HepG2 (cell line): ENCODE data around the gene MICAL3. TPM values are rescaled to one million over a fixed set of nuclear protein-coding genes. Genes with fewer than 3 reads are reported as not detected.

Source experiments
- ATAC-seq: fragments of 200-7000 bp; cut with Tn5 transposase; 3 replicates; pipeline ENCODE4 v1.9.1; 2020; ENCODE audit warnings: mild to moderate bottlenecking, moderate library complexity
- BruUV-seq: library from RNA; stranded (reverse); fragments of 400-500 nt; replicated peaks from 2 replicates; lab custom pipeline; 2021; lab: Mats Ljungman, UMichigan
- CTCF ChIA-PET: fragments of 300-600 bp; formaldehyde crosslinking; extraction: SDS; loops from one replicate; lab custom pipeline; 2021; ENCODE audit warnings: low total read pairs, inconsistent platforms, low intra/inter-chr PET ratio; lab: Yijun Ruan, JAX
- POLR2A ChIA-PET: fragments of 350-600 bp; sonication (Branson Sonifier 250); formaldehyde crosslinking; loops from one replicate; lab custom pipeline; 2020; ENCODE audit warnings: antibody characterized with exemption, inconsistent platforms; lab: Yijun Ruan, JAX
- DNase-seq: peaks from one replicate; pipeline ENCODE4 v3.0.0-alpha.2; 2015; ENCODE audit warnings: low spot score
- FAIRE-seq: peaks from 3 replicates; lab custom pipeline; 2011; peaks lifted over from hg19 to GRCh38; lab: Jason Lieb, UNC
- H2AFZ ChIP-seq: one replicate; pipeline ENCODE4 v1.6.1; 2011; ENCODE audit warnings: low read length, inconsistent platforms
- H3K27ac ChIP-seq: fragments of 300-600 bp; 3 replicates; pipeline ENCODE4 v1.8.0; 2011; ENCODE audit warnings: mixed run types, mild to moderate bottlenecking, mixed read lengths, low read length, inconsistent platforms; ENCODE audit not compliant: insufficient read depth; ENCODE audit errors: extremely low read length
- H3K27me3 ChIP-seq, 2 experiments: fragments of 200-600 bp in 1 of 2; 2 replicates in 1 of 2; 3 replicates in 1 of 2; pipeline versions ENCODE4 v1.6.0 to v1.8.0; 2011; ENCODE audit warnings: low read length in 2 of 2, mild to moderate bottlenecking in 2 of 2, moderate library complexity in 2 of 2, inconsistent platforms in 1 of 2; ENCODE audit not compliant: insufficient read depth in 2 of 2, control insufficient read depth in 1 of 2
- H3K36me3 ChIP-seq, 2 experiments: fragments of 200-600 bp in 1 of 2; replicated peaks in 1 of 2; 2 replicates in 1 of 2; 3 replicates in 1 of 2; pipeline versions ENCODE4 v1.5.1 to v1.8.0; 2011; ENCODE audit warnings: low read length in 2 of 2, inconsistent platforms in 1 of 2; ENCODE audit not compliant: insufficient read depth in 2 of 2, control insufficient read depth in 1 of 2
- H3K4me1 ChIP-seq: 2 replicates; pipeline ENCODE4 v1.5.1; 2012; ENCODE audit warnings: low read length, inconsistent platforms; ENCODE audit not compliant: insufficient read depth
- H3K4me2 ChIP-seq: 2 replicates; pipeline ENCODE4 v1.6.0; 2011; ENCODE audit warnings: low read depth, low read length, inconsistent platforms
- H3K4me3 ChIP-seq, 3 experiments: fragments of 200-600 bp in 1 of 3; sonication (generic), shearing (Covaris generic) in 1 of 3; replicated peaks in 1 of 3; 2 replicates each; pipeline ENCODE4 v1.5.1; 2011 to 2016; ENCODE audit warnings: low read length in 3 of 3, inconsistent platforms in 2 of 3, low read depth in 2 of 3, mild to moderate bottlenecking in 2 of 3, control low read depth in 1 of 3, mixed read lengths in 1 of 3; ENCODE audit not compliant: insufficient read depth in 1 of 3
- H3K79me2 ChIP-seq: one replicate; pipeline ENCODE4 v1.6.1; 2011; ENCODE audit warnings: low read length, inconsistent platforms; ENCODE audit not compliant: insufficient read depth
- H3K9ac ChIP-seq: 2 replicates; pipeline ENCODE4 v1.6.0; 2011; ENCODE audit warnings: mild to moderate bottlenecking, low read depth, low read length, inconsistent platforms; ENCODE audit not compliant: insufficient read depth
- H3K9me3 ChIP-seq: 2 replicates; pipeline ENCODE4 v1.5.1; 2012; ENCODE audit warnings: mild to moderate bottlenecking, low read length
- H4K20me1 ChIP-seq: 2 replicates; pipeline ENCODE4 v1.6.0; 2011; ENCODE audit warnings: inconsistent platforms, mild to moderate bottlenecking, low read length, moderate library complexity; ENCODE audit not compliant: insufficient read depth
- ELF1 ChIP-seq: sonication (generic); formaldehyde crosslinking; IDR thresholded peaks from 2 replicates; pipeline ENCODE4 v1.4.0; 2020; ENCODE audit warnings: missing genetic modification reagents
- ELF4 ChIP-seq: sonication (generic); formaldehyde crosslinking; IDR thresholded peaks from 2 replicates; pipeline ENCODE4 v1.5.0; 2020; ENCODE audit warnings: missing genetic modification reagents, mild to moderate bottlenecking, moderate library complexity, borderline replicate concordance
- FUBP1 ChIP-seq: sonication (generic); formaldehyde crosslinking; IDR thresholded peaks from 2 replicates; pipeline ENCODE4 v1.5.1; 2020; ENCODE audit warnings: missing genetic modification reagents, mild to moderate bottlenecking, borderline replicate concordance
- GRHL1 ChIP-seq: sonication (generic); formaldehyde crosslinking; conservative IDR thresholded peaks from 2 replicates; pipeline ENCODE4 v1.8.0; 2022; ENCODE audit warnings: missing genetic modification reagents
- HDAC2 ChIP-seq: sonication (generic); formaldehyde crosslinking; IDR thresholded peaks from 2 replicates; pipeline ENCODE4 v1.4.0; 2020; ENCODE audit warnings: missing genetic modification reagents
- HINFP ChIP-seq: sonication (generic); formaldehyde crosslinking; IDR thresholded peaks from 2 replicates; pipeline ENCODE4 v1.4.0; 2020; ENCODE audit warnings: low read depth, mild to moderate bottlenecking, missing genetic modification reagents
- JUND ChIP-seq: sonication (generic); formaldehyde crosslinking; IDR thresholded peaks from 2 replicates; pipeline ENCODE4 v1.8.0; 2022; ENCODE audit warnings: mild to moderate bottlenecking, missing genetic modification reagents
- KDM1A ChIP-seq: IDR thresholded peaks from 2 replicates; pipeline ENCODE4 v1.6.1; 2016; ENCODE audit warnings: missing compliant biosample characterization
- MED8 ChIP-seq: sonication (generic); formaldehyde crosslinking; IDR thresholded peaks from 2 replicates; pipeline ENCODE4 v1.8.1; 2023; ENCODE audit warnings: mild to moderate bottlenecking, missing genetic modification reagents; ENCODE audit not compliant: insufficient replicate concordance
- MXD4 ChIP-seq: IDR thresholded peaks from 2 replicates; pipeline ENCODE4 v1.6.1; 2016; ENCODE audit warnings: mild to moderate bottlenecking, missing biosample characterization, missing genetic modification reagents
- POLR2AphosphoS5 ChIP-seq: IDR thresholded peaks from 2 replicates; pipeline ENCODE4 v1.6.1; 2012; ENCODE audit warnings: low read depth, low read length
- PRDM10 ChIP-seq: sonication (generic); formaldehyde crosslinking; IDR thresholded peaks from 2 replicates; pipeline ENCODE4 v1.4.0; 2020; ENCODE audit warnings: low read depth, missing genetic modification reagents
- SIN3B ChIP-seq: fragments of 150-350 bp; IDR thresholded peaks from 2 replicates; pipeline ENCODE4 v1.6.1; 2014; ENCODE audit warnings: low read length
- TEF ChIP-seq: sonication (generic); formaldehyde crosslinking; IDR thresholded peaks from 2 replicates; pipeline ENCODE4 v1.5.0; 2020; ENCODE audit warnings: missing genetic modification reagents
- ZMYM2 ChIP-seq: sonication (generic); formaldehyde crosslinking; IDR thresholded peaks from 2 replicates; pipeline ENCODE4 v1.8.0; 2022; ENCODE audit warnings: mild to moderate bottlenecking, missing genetic modification reagents
- ZNF251 ChIP-seq: sonication (generic); formaldehyde crosslinking; IDR thresholded peaks from 2 replicates; pipeline ENCODE4 v1.9.0; 2021; ENCODE audit warnings: mild to moderate bottlenecking, missing genetic modification reagents
- ZNF557 ChIP-seq: sonication (generic); formaldehyde crosslinking; IDR thresholded peaks from 2 replicates; pipeline ENCODE4 v1.4.0; 2020; ENCODE audit warnings: missing genetic modification reagents
- WGBS: methylation state at CpG from one replicate; pipeline ENCODE4 v1.1.6; 2017; ENCODE audit warnings: low lambda C conversion rate; 5-methylcytosine and 5-hydroxymethylcytosine counted together
- in situ Hi-C: cut with HindIII; loops from 2 replicates; pipeline ENCODE4 v1.10.0; 2017; ENCODE audit warnings: low pct_unique_long_range_greater_than_20kb; ENCODE audit not compliant: extremely low pct_ligation_motif_present
- intact Hi-C: fragments of 100-400 bp; cut with micrococcal nuclease; formaldehyde crosslinking; loops from one replicate; pipeline ENCODE4 v1.10.0; 2022; ENCODE audit not compliant: unreplicated experiment
- polyA plus RNA-seq, 8 experiments: library from polyadenylated mRNA; depleted of rRNA in 3 of 8; stranded (reverse) in 7 of 8; unstranded in 1 of 8; fragments of >200 nt; fragmentation: Illumina TruSeq in 4 of 8; extraction: Trizol in 4 of 8; gene quantifications; 2 replicates each; pipeline versions ENCODE4 v1.2.1 to v1.2.3, GENCODE V29; 2011 to 2016; ENCODE audit warnings: low read depth in 4 of 8, missing spikeins in 1 of 8, mixed read lengths in 1 of 8; ENCODE audit not compliant: insufficient read depth in 1 of 8
- total RNA-seq, 5 experiments: library from RNA; depleted of rRNA; stranded (reverse); fragments of >200 nt; fragmentation: Illumina TruSeq; extraction: Trizol; gene quantifications; 2 replicates each; pipeline ENCODE4 v1.2.3, GENCODE V29; 2016; ENCODE audit warnings: low read depth in 1 of 5

Gene MICAL3
- total and polyA plus RNA-seq, 2 of the 13 experiments (the other 11 are each of a cell fraction or from before 2014, with no cell fraction given) = 5.3 to 12.5 TPM

- ATAC-seq = no peak
- FAIRE-seq = no peak
- H3K4me1 ChIP-seq = no peaks in the 10 kb centered on the region
- no peaks in the 10 kb centered on the region for H3K9me3 ChIP-seq
- no peaks in the 10 kb centered on the region for H3K27me3 ChIP-seq
- peaks cover 8 to 21% of the 10 kb centered on the region in 2 experiments; a peak in 4 of 5 replicates for H3K36me3 ChIP-seq
- ChIA-PET CTCF (no interaction called here), POLR2A (no interaction called here)
- intact Hi-C loops = no loop called here
- in situ Hi-C loops = no loop called here
- 82% methylated on average over 9 of the region's 9 CpGs for WGBS
- no peak overlapping the region for H3K27ac ChIP-seq
- H3K79me2 ChIP-seq = no peaks in the 10 kb centered on the region
- H3K4me2 ChIP-seq = no peak overlapping the region
- H4K20me1 ChIP-seq = no peaks in the 10 kb centered on the region
- H3K4me3 ChIP-seq = no peak overlapping the region
- no peak for DNase-seq
- H2AFZ ChIP-seq = no peak overlapping the region
- no TSS peak for BruUV-seq
- H3K9ac ChIP-seq = no peak overlapping the region
- TF ChIP-seq SIN3B (no peak), HINFP (CRISPR knock-in tag) (no peak), POLR2AphosphoS5 (no peak), ZMYM2 (CRISPR knock-in tag) (no peak), MED8 (CRISPR knock-in tag) (no peak), JUND (no peak), GRHL1 (no peak), FUBP1 (no peak), KDM1A (no peak), ZNF557 (CRISPR knock-in tag) (no peak), ZNF251 (no peak), PRDM10 (CRISPR knock-in tag) (no peak), ELF1 (CRISPR knock-in tag) (no peak), ELF4 (no peak), HDAC2 (CRISPR knock-in tag) (no peak), TEF (CRISPR knock-in tag) (no peak), MXD4 (CRISPR knock-in tag) (no peak)
Observed at GRCh38 chr22:17824457-17824856, 199.9 kb downstream of the MICAL3 start.
